ENCODE data around the gene DBN1. TPM values are rescaled to one million over a fixed set of nuclear protein-coding genes. Genes with fewer than 3 reads are reported as not detected.

The DBN1 gene
- total RNA-seq, 1 experiment from 2014 or later = 127 TPM

DNA sequence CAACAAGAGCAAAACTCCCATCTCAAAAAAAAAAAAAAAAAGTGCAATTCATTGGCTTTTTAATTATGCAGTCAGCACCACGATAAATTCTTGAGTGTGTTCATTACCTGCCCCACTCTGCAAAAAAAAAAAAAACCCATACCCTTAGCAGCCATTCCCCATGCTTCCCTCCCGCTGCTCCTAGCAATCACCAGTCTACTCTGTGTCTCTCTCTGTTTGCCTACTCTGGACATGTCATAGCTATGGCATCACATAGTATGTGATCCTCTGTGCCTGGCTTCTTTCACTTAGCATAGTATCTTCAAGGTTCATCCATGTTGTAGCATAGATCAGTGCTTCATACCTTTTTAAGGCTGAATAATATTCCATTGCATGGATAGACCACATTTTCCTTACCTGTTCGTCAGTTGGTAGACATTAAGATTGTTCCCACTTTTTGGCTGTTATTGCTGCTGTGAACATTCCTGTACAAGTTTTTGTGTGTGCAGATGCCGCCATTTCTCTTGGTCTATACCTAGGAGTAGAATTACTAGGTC, 33.8 kb downstream of the DBN1 start:
- Histone ChIP-seq H4K20me1 (ENCODE audit: low read length) (no peaks in the 10 kb centered on the region), H3K9ac (ENCODE audit: low read length) (no peak overlapping the region), H3K27me3 (ENCODE audit: low read length) (no peaks in the 10 kb centered on the region), H3F3A (ENCODE audit: low read length, unreplicated experiment) (peaks cover 4% of the 10 kb centered on the region), H3K4me2 (ENCODE audit: low read length) (no peak overlapping the region), H3K79me2 (ENCODE audit: low read length) (peaks cover 9% of the 10 kb centered on the region), H3K36me3 (ENCODE audit: low read depth, low read length) (peaks cover 22% of the 10 kb centered on the region), H3K27ac (ENCODE audit: low read length) (no peak overlapping the region), H2AFZ (ENCODE audit: low read length) (no peak overlapping the region), H3K4me3 (ENCODE audit: low read length) (no peak overlapping the region), H3K9me2 (replicated peaks; ENCODE audit: low read length) (no peaks in the 10 kb centered on the region), H3K9me3 (ENCODE audit: low read length) (no peaks in the 10 kb centered on the region), H3K4me1 (ENCODE audit: insufficient read depth, low read length) (no peaks in the 10 kb centered on the region)
- ChIA-PET CTCF (interaction anchor here (1.1 kb wide), 1 partner anchor 35 kb away, joined by 3 read pairs; no protein-coding TSS in a partner anchor), POLR2A (ENCODE audit: unreplicated experiment) (no interaction called here)
- ATAC-seq (no peak), DNase-seq (no peak)
- intact Hi-C loops (cut with micrococcal nuclease) = no loop called here
- no TSS peak for BruUV-seq (replicated peaks)
- TF ChIP-seq CTCF (conservative IDR thresholded peaks at IDR 0.05; ENCODE audit: low read depth, low read length) = no peak
- TF ChIP-seq EZH2 (IDR thresholded peaks at IDR 0.05; ENCODE audit: low read length, unreplicated experiment) = no peak
- no peak for TF ChIP-seq EZH2phosphoT487 (IDR thresholded peaks at IDR 0.05; ENCODE audit: borderline replicate concordance, low read length)

DNA sequence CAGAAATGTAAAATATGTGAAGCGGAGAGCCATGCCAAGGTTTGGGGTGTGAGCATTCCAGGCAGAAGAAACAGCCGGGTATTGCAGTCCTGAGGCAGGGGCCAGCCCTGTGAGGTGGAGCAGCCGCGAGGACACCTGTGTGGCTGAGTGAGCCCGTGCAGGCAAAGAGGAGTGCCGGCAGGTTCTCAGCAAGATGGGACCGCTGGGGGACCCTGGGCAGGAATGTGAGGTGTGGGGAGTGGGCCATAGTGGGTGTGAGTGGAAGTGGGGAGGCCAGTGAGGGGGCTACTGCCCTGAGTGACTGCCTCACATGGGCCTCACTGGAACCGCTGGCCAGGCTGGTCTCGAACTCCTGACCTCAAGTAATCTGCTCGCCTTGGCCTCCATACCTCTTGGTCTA, 35.0 kb downstream of the DBN1 start:
- intact Hi-C loops (cut with micrococcal nuclease) = no loop called here
- H3K9me3 ChIP-seq (ENCODE audit: low read length) = no peaks in the 10 kb centered on the region
- peaks cover 26% of the 10 kb centered on the region for H3K36me3 ChIP-seq (ENCODE audit: low read depth, low read length)
- DNase-seq (no peak), ATAC-seq (no peak)
- TF ChIP-seq CTCF (conservative IDR thresholded peaks at IDR 0.05; ENCODE audit: low read depth, low read length) (no peak), EZH2phosphoT487 (IDR thresholded peaks at IDR 0.05; ENCODE audit: borderline replicate concordance, low read length) (no peak), EZH2 (IDR thresholded peaks at IDR 0.05; ENCODE audit: low read length, unreplicated experiment) (no peak)
- peaks cover 4% of the 10 kb centered on the region for H3F3A ChIP-seq (ENCODE audit: low read length, unreplicated experiment)
- no peak overlapping the region for H3K9ac ChIP-seq (ENCODE audit: low read length)
- no peaks in the 10 kb centered on the region for H3K9me2 ChIP-seq (replicated peaks; ENCODE audit: low read length)
- H3K4me1 ChIP-seq (ENCODE audit: insufficient read depth, low read length) = no peaks in the 10 kb centered on the region
- H3K27ac ChIP-seq (ENCODE audit: low read length) = no peak overlapping the region
- H3K79me2 ChIP-seq (ENCODE audit: low read length) = no peaks in the 10 kb centered on the region
- no peak overlapping the region for H3K4me2 ChIP-seq (ENCODE audit: low read length)
- H2AFZ ChIP-seq (ENCODE audit: low read length) = no peak overlapping the region
- ChIA-PET CTCF (no interaction called here), POLR2A (ENCODE audit: unreplicated experiment) (no interaction called here)
- H3K4me3 ChIP-seq (ENCODE audit: low read length) = no peak overlapping the region
- no peaks in the 10 kb centered on the region for H4K20me1 ChIP-seq (ENCODE audit: low read length)
- no TSS peak for BruUV-seq (replicated peaks)
- no peaks in the 10 kb centered on the region for H3K27me3 ChIP-seq (ENCODE audit: low read length)

- no peak overlapping the region for H3K9ac ChIP-seq (ENCODE audit: low read length)
- intact Hi-C loops (cut with micrococcal nuclease) = no loop called here
- peaks cover 4% of the 10 kb centered on the region for H3F3A ChIP-seq (ENCODE audit: low read length, unreplicated experiment)
- H3K9me3 ChIP-seq (ENCODE audit: low read length) = no peaks in the 10 kb centered on the region
- H3K79me2 ChIP-seq (ENCODE audit: low read length) = no peaks in the 10 kb centered on the region
- CTCF ChIA-PET = no interaction called here
- no peak for ATAC-seq
- H3K27me3 ChIP-seq (ENCODE audit: low read length) = no peaks in the 10 kb centered on the region
- no peak for TF ChIP-seq CTCF (conservative IDR thresholded peaks at IDR 0.05; ENCODE audit: low read depth, low read length)
- no peak for TF ChIP-seq EZH2phosphoT487 (IDR thresholded peaks at IDR 0.05; ENCODE audit: borderline replicate concordance, low read length)
- no peak for TF ChIP-seq EZH2 (IDR thresholded peaks at IDR 0.05; ENCODE audit: low read length, unreplicated experiment)
- H3K4me2 ChIP-seq (ENCODE audit: low read length) = no peak overlapping the region
- no peaks in the 10 kb centered on the region for H3K9me2 ChIP-seq (replicated peaks; ENCODE audit: low read length)
- POLR2A ChIA-PET (ENCODE audit: unreplicated experiment) = no interaction called here
- DNase-seq = no peak
- no peak overlapping the region for H2AFZ ChIP-seq (ENCODE audit: low read length)
- no peaks in the 10 kb centered on the region for H4K20me1 ChIP-seq (ENCODE audit: low read length)
- no peak overlapping the region for H3K27ac ChIP-seq (ENCODE audit: low read length)
- H3K4me3 ChIP-seq (ENCODE audit: low read length) = no peak overlapping the region
- H3K36me3 ChIP-seq (ENCODE audit: low read depth, low read length) = peaks cover 28% of the 10 kb centered on the region
- BruUV-seq (replicated peaks) = no TSS peak
- no peaks in the 10 kb centered on the region for H3K4me1 ChIP-seq (ENCODE audit: insufficient read depth, low read length)
These were observed 35.8 kb downstream of the DBN1 start for GRCh38 chr5:177437623-177438022.

Data from PC-3 (cell line).